ENCODE data around the gene KRT80.

- TF ChIP-seq CTCF (conservative IDR thresholded peaks at IDR 0.05; ENCODE audit: low read depth in 2 of 2) (no peak), REST (IDR thresholded peaks at IDR 0.05; ENCODE audit: unreplicated experiment) (no peak), POLR2AphosphoS5 (IDR thresholded peaks at IDR 0.05; ENCODE audit: low read depth) (no peak), CREB1 (CRISPR knock-in tag; IDR thresholded peaks at IDR 0.05; ENCODE audit: low read depth) (no peak), JUNB (IDR thresholded peaks at IDR 0.05; ENCODE audit: unreplicated experiment) (no peak), EZH2 (IDR thresholded peaks at IDR 0.05; ENCODE audit: low read depth, unreplicated experiment) (no peak), EZH2phosphoT487 (IDR thresholded peaks at IDR 0.05; ENCODE audit: unreplicated experiment) (no peak)
Measured at GRCh38 chr12:52197371-52198231, 5.8 kb upstream of the KRT80 start.

All from GM23338 (cell line).